Measurements from ENCODE around the gene SPIB. TPM values are rescaled to one million over a fixed set of nuclear protein-coding genes. Genes with fewer than 3 reads are reported as not detected.
A peak's percentile ranks its signal among the peaks of the same experiment; 100 is the strongest.
"Not testable (repeated sequence)": the region's sequence is repeated elsewhere in the genome, so short reads cannot be mapped to it uniquely, and the experiment has no call there.

Gene SPIB
- total RNA-seq, 2 experiments from 2014 or later: 0.42 TPM; not detected in 1

DNA sequence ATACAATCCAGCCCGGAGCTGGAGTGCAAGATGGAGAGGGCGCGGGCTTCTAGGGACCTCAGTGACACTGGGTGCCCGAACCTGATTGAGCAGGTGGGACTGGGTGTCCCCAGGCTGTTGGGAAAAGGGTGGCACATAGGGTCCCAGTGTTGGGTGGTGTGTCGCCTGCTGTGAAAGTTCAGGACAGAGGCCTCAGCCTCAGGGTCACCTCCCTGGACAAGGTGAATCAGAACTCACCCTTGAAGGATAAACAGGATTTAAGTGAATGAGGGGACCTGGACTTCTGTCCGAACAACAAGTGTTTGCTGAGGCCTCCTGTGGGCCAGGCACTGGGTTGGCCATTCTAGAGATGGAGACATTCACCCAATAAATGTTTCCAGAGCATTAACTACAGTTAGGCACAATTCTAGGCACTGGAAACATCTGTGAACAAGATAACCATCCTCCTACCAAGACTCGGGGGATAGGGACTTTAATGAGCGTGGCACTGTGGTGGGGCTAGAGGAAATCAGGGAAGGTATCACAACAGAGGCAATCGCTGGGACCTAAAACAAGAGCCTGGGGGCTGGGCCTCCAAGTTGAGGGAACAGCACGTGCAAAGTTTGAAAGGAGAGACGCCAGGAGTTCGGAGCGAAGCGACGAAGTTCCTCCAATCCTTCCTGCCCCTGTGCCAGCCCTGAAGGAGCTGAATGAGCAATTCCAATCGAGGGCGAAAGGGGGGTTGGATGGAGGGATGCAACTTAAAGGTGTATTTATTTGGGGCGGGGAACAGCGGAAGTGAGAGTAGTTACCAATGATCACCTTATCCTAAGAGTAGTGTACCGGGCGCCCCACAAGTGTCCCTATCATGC is 35.5 kb upstream of the SPIB start:
- POLR2A ChIA-PET: interaction anchor here (0.6 to 2.9 kb wide), 10 partner anchors 7 to 422 kb away, joined by 3 to 19 read pairs (median 5); partner anchors contain the start of genes EMC10, GARIN5A, JOSD2 and NR1H2
- no peaks in the 10 kb centered on the region for H3K27me3 Mint-ChIP-seq
- peak overlapping the region; percentile 93 for H3K4me3 Mint-ChIP-seq
- no peak for DNase-seq
- no peaks in the 10 kb centered on the region for H3K9me3 Mint-ChIP-seq
- H3K36me3 Mint-ChIP-seq: peaks cover 22% of the 10 kb centered on the region
- H3K4me1 Mint-ChIP-seq: peaks cover 27% of the 10 kb centered on the region
- peak; percentile 31 for ATAC-seq (ENCODE audit: low read depth)
- peak overlapping the region; percentile 95 for H3K27ac Mint-ChIP-seq

GRCh38 chr19:50383852-50384684 is 34.7 kb upstream of the SPIB start, which contains the start of gene POLD1:
TSS of gene POLD1 (plus strand) at chr19:50384347. CDS start at chr19:50398852, 14,505 bp downstream.
- POLR2A ChIA-PET: interaction anchor here (0.6 to 2.9 kb wide), 13 partner anchors 8 to 813 kb away, joined by 3 to 19 read pairs (median 4); partner anchors contain the start of genes EMC10, GARIN5A, JOSD2 and NR1H2
- DNase-seq (peak; percentile 99), ATAC-seq (ENCODE audit: low read depth) (peak; percentile 85)
- Mint-ChIP-seq H3K9me3 (no peaks in the 10 kb centered on the region), H3K27me3 (no peaks in the 10 kb centered on the region), H3K27ac (peak within 1 kb of the TSS; percentile 95), H3K4me3 (peak within 1 kb of the TSS; percentile 93), H3K36me3 (peaks cover 22% of the 10 kb centered on the region), H3K4me1 (peaks cover 27% of the 10 kb centered on the region)

DNA sequence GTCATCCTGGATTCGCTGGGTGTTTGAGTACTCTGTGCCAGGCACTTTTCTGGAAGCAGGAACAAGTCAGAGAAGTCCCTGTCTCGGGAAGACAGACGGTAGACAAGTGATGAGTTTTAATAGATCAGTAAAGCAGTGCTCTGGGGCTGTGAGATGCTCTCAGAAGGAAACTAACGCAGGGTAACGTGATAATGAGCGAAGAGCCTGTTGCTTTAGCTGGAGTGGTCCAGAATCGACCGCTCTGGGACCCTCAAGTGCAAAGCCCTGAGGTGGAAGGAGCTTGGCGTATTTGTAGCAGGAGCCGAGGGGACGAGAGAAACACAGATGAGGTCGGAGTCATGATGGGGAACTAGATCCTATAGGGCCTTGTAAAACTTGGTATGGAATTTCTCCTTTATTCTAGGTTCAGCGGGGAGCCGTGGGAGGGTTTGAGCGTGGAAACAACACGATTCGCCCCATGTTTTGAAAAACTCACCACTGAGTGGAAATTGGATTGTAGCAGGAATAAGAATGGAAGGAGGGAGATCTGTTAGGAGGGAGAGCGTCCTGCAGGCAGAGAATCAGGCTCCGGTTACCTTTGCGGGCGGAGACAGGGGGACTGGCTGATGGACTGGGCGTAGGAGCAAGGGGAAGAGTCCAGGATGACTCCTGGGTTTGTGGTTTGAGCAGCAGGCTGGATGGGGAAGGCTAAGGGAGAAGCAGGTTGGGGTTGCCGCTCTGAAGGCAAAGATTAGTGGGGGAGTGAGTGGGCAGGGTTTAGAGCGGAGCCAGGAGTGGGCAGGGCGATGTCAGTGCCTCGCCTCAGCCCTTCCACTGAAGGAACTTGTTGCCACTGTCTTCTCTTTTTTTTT is 33.8 kb upstream of the SPIB start:
- ATAC-seq (ENCODE audit: low read depth): no peak
- Mint-ChIP-seq H3K4me3 (peak overlapping the region; percentile 93), H3K9me3 (no peaks in the 10 kb centered on the region), H3K27me3 (no peaks in the 10 kb centered on the region), H3K27ac (peak overlapping the region; percentile 95), H3K4me1 (peaks cover 27% of the 10 kb centered on the region), H3K36me3 (peaks cover 22% of the 10 kb centered on the region)
- DNase-seq: no peak
- POLR2A ChIA-PET: interaction anchor here (0.6 to 2.9 kb wide), 10 partner anchors 9 to 814 kb away, joined by 3 to 19 read pairs (median 4); partner anchors contain the start of genes EMC10, GARIN5A, JOSD2 and NR1H2

DNA sequence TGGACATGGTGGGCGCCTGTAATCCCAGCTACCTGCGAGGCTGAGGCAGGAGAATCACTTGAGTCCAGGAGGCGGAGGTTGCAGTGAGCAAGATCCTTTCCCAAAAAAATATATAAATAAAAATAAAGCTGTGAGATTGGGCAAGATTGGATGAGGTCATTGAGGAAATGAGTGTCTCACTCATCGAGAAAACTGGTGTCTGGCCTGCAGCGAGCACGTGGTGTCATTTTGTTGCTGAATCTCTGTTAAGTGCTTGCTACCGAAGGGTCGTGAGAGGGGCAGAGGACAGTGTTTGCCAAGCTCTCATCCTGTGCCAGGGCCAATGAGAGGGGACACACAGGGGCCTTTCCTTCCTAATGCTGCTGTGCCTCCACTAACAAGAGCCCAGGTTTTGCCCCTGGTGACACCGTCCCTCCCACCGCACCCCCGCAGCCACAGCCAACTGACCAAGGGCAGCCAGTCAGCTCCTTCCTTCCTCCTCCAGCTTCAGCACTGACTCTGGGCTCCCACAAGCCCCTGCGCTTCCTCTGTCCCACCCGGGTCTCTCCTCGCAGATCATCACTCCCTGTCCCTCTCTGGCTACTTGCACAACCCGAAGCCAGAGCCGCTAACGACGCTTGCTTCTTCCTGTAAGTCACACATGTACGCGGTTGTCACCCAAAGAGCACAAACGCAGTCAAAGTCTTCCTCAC is 31.4 kb upstream of the SPIB start:
- H3K4me1 Mint-ChIP-seq: peaks cover 27% of the 10 kb centered on the region
- POLR2A ChIA-PET: no interaction called here
- no peak overlapping the region for H3K4me3 Mint-ChIP-seq
- H3K27me3 Mint-ChIP-seq: no peaks in the 10 kb centered on the region
- no peaks in the 10 kb centered on the region for H3K9me3 Mint-ChIP-seq
- peaks cover 25% of the 10 kb centered on the region for H3K36me3 Mint-ChIP-seq
- DNase-seq (no peak), ATAC-seq (ENCODE audit: low read depth) (no peak)
- no peak overlapping the region for H3K27ac Mint-ChIP-seq

GRCh38 chr19:50387868-50388245 is 30.9 kb upstream of the SPIB start:
- Mint-ChIP-seq H3K27me3 (no peaks in the 10 kb centered on the region), H3K36me3 (peaks cover 25% of the 10 kb centered on the region), H3K4me3 (no peak overlapping the region), H3K4me1 (peaks cover 27% of the 10 kb centered on the region), H3K27ac (no peak overlapping the region), H3K9me3 (no peaks in the 10 kb centered on the region)
- DNase-seq (no peak), ATAC-seq (ENCODE audit: low read depth) (no peak)
- POLR2A ChIA-PET: no interaction called here

GRCh38 chr19:50390295-50390694 is 28.4 kb upstream of the SPIB start:
- ATAC-seq (ENCODE audit: low read depth); H3K27me3 Mint-ChIP-seq; H3K4me3 Mint-ChIP-seq; H3K9me3 Mint-ChIP-seq; H3K27ac Mint-ChIP-seq; DNase-seq: not testable (repeated sequence)
- Mint-ChIP-seq H3K36me3 (peaks cover 26% of the 10 kb centered on the region), H3K4me1 (peaks cover 14% of the 10 kb centered on the region)
- POLR2A ChIA-PET: interaction anchor here (0.7 kb wide), 1 partner anchor 880 kb away, joined by 3 read pairs; no protein-coding TSS in a partner anchor

GRCh38 chr19:50390952-50391351 is 27.8 kb upstream of the SPIB start:
- H3K27ac Mint-ChIP-seq; ATAC-seq (ENCODE audit: low read depth); H3K4me3 Mint-ChIP-seq; DNase-seq; H3K27me3 Mint-ChIP-seq; H3K9me3 Mint-ChIP-seq; POLR2A ChIA-PET: not testable (repeated sequence)
- H3K36me3 Mint-ChIP-seq: peaks cover 26% of the 10 kb centered on the region
- peaks cover 12% of the 10 kb centered on the region for H3K4me1 Mint-ChIP-seq

GRCh38 chr19:50392759-50393158 is 26.0 kb upstream of the SPIB start:
- no peak for ATAC-seq (ENCODE audit: low read depth)
- Mint-ChIP-seq H3K4me1 (peaks cover 4% of the 10 kb centered on the region), H3K9me3 (no peaks in the 10 kb centered on the region), H3K4me3 (no peak overlapping the region), H3K27ac (no peak overlapping the region), H3K27me3 (no peaks in the 10 kb centered on the region), H3K36me3 (peaks cover 23% of the 10 kb centered on the region)
- POLR2A ChIA-PET: no interaction called here
- DNase-seq: no peak

DNA sequence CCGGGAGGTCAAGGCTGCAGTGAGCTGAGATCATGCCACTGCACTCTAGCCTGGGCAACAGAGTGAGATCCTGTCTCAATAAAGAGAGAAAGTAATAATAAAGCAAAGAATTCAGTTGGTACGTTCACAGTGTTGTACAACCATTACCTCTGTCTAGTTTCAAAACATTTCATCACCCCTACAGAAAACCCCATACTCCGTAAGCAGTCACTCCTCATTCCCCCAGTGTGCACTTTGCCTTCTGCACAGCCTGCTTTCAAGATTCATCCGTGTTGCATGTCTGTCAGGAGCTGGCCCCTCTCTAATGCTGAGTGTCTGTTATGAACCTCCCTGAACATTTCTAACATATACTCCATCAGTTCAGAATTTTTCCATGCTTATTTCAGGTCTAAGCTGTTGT is 25.1 kb upstream of the SPIB start:
- H3K4me1 Mint-ChIP-seq: peaks cover 1% of the 10 kb centered on the region
- H3K36me3 Mint-ChIP-seq: peaks cover 21% of the 10 kb centered on the region
- no peak overlapping the region for H3K4me3 Mint-ChIP-seq
- H3K9me3 Mint-ChIP-seq: no peaks in the 10 kb centered on the region
- H3K27me3 Mint-ChIP-seq: no peaks in the 10 kb centered on the region
- no peak overlapping the region for H3K27ac Mint-ChIP-seq
- DNase-seq: no peak
- ATAC-seq (ENCODE audit: low read depth): no peak
- POLR2A ChIA-PET: interaction anchor here (1.1 kb wide), 1 partner anchor 9 kb away, joined by 3 read pairs; the partner anchor contains the start of gene POLD1

GRCh38 chr19:50394017-50394416 is 24.7 kb upstream of the SPIB start:
- Mint-ChIP-seq H3K9me3 (no peaks in the 10 kb centered on the region), H3K27ac (no peak overlapping the region), H3K4me3 (no peak overlapping the region), H3K4me1 (peaks cover 1% of the 10 kb centered on the region), H3K27me3 (no peaks in the 10 kb centered on the region), H3K36me3 (peaks cover 21% of the 10 kb centered on the region)
- POLR2A ChIA-PET: interaction anchor here (1.1 kb wide), 1 partner anchor 10 kb away, joined by 3 read pairs; the partner anchor contains the start of gene POLD1
- ATAC-seq (ENCODE audit: low read depth) (no peak), DNase-seq (no peak)

DNA sequence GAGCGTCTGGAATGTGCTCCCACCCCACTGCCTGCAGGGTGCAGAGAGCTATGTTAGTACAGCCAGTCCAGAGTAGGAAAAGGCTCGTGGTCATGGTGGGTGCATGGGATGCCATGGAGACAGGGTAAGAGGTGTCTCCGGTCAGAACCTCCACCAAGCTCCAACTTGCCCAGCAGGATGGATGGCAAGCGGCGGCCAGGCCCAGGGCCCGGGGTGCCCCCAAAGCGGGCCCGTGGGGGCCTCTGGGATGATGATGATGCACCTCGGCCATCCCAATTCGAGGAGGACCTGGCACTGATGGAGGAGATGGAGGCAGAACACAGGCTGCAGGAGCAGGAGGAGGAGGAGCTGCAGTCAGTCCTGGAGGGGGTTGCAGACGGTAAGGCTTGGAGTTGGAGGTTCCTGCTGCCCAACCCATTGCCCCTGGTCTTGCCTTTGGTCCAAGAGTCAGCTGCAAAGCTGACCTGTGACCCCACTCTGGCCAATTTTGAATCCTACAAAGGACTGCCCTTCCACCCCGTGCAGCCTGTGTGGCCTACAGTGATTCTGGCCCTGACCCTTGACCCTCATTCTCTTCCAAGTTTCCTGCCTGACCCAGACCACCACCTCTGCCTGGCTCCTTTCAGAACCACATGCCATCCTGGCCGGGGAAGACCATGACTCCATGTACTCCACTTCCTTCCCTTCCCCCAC is 19.9 kb upstream of the SPIB start:
- DNase-seq (no peak), ATAC-seq (ENCODE audit: low read depth) (no peak)
- Mint-ChIP-seq H3K4me3 (no peak overlapping the region), H3K9me3 (no peaks in the 10 kb centered on the region), H3K36me3 (peaks cover 11% of the 10 kb centered on the region), H3K4me1 (no peaks in the 10 kb centered on the region), H3K27me3 (no peaks in the 10 kb centered on the region), H3K27ac (no peak overlapping the region)
- POLR2A ChIA-PET: interaction anchor here (0.5 to 0.6 kb wide), 2 partner anchors 29 to 87 kb away, joined by 3 to 4 read pairs; no protein-coding TSS in a partner anchor

All from activated naive CD8-positive, alpha-beta T cell treated with anti-CD3 and anti-CD28 coated beads, Interleukin-2, amount 10 ng/mL, durations not matched to agents 7 days and 5 days (primary cell).